ENCODE measurements around the gene AGBL4.

DNA sequence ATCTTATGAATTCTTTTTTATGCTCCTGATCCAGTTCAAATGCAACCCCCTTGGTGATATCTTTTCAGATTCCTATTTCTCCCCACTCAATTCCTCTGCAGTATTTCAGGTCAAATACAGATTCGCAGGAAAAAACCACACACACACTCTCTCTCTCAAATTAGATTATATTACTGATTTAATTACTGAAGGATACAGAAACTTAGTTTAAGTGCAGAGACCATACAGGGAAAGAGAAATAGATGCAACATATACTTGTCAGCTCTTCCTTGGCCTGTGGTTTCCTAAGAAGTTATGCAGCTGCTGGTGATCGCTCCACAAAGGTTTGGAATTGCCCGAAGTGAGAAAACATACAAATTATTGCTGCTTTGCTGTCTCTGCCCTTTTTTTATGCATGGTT is 400.9 kb downstream of the AGBL4 start:
- TF ChIP-seq, protein P1, sequence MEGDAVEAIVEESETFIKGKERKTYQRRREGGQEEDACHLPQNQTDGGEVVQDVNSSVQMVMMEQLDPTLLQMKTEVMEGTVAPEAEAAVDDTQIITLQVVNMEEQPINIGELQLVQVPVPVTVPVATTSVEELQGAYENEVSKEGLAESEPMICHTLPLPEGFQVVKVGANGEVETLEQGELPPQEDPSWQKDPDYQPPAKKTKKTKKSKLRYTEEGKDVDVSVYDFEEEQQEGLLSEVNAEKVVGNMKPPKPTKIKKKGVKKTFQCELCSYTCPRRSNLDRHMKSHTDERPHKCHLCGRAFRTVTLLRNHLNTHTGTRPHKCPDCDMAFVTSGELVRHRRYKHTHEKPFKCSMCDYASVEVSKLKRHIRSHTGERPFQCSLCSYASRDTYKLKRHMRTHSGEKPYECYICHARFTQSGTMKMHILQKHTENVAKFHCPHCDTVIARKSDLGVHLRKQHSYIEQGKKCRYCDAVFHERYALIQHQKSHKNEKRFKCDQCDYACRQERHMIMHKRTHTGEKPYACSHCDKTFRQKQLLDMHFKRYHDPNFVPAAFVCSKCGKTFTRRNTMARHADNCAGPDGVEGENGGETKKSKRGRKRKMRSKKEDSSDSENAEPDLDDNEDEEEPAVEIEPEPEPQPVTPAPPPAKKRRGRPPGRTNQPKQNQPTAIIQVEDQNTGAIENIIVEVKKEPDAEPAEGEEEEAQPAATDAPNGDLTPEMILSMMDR (IDR thresholded peaks at IDR 0.05): no peak
- no peak for TF ChIP-seq ZFX (IDR thresholded peaks at IDR 0.05; ENCODE audit: borderline replicate concordance)

All from 22Rv1 (cell line).